Neural progenitor cell (in vitro differentiated cells): ENCODE measurements around the gene GBA3.

ENCODE experiments used
- CTCF ChIP-seq: fragments of 200-600 bp; sonication (generic); IDR thresholded peaks from 2 replicates; pipeline ENCODE4 v1.5.1; 2017; ENCODE audit warnings: antibody characterized with exemption, mild to moderate bottlenecking
- EZH2phosphoT487 ChIP-seq: fragments of 200-600 bp; sonication (generic); IDR thresholded peaks from 2 replicates; pipeline ENCODE4 v1.6.1; 2017; ENCODE audit warnings: antibody characterized with exemption

- no peak for TF ChIP-seq CTCF
- no peak for TF ChIP-seq EZH2phosphoT487
These were observed 102.0 kb downstream of the GBA3 start for GRCh38 chr4:22794732-22795131.
